OCI-LY3 (cell line): ENCODE data around the gene HTR3E.

Source experiments
- EZH2phosphoT487 ChIP-seq: fragments of 200-600 bp; shearing (Covaris generic); IDR thresholded peaks from 2 replicates; pipeline ENCODE4 v1.6.1; 2018; ENCODE audit warnings: antibody characterized with exemption, mixed run types, low read depth
- TF ChIP-seq, protein P1 (sequence below): fragments of 200-600, 300-600 bp; sonication (generic); IDR thresholded peaks from 2 replicates; pipeline ENCODE4 v1.5.1; 2014; ENCODE audit warnings: antibody characterized with exemption, low read length, low read depth

DNA sequence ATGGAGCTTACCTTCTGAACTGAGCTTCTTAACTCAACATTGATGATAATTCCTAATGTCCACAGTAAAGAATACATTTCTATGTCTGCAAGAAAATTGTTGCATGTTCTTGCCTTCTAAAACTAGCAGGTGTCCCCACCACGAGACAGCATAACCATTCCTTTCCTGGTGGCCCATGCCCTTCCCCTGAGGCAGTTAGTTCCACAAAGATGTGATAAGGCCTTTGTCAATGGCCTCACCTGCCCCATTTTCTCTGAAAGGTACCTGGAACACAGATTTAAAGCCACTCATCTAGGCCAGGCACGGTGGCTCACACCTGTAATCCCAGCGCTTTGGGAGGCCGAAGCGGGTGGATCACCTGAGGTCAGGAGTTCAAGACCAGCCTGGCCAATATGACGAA, 21.0 kb upstream of the HTR3E start:
- TF ChIP-seq, protein P1, sequence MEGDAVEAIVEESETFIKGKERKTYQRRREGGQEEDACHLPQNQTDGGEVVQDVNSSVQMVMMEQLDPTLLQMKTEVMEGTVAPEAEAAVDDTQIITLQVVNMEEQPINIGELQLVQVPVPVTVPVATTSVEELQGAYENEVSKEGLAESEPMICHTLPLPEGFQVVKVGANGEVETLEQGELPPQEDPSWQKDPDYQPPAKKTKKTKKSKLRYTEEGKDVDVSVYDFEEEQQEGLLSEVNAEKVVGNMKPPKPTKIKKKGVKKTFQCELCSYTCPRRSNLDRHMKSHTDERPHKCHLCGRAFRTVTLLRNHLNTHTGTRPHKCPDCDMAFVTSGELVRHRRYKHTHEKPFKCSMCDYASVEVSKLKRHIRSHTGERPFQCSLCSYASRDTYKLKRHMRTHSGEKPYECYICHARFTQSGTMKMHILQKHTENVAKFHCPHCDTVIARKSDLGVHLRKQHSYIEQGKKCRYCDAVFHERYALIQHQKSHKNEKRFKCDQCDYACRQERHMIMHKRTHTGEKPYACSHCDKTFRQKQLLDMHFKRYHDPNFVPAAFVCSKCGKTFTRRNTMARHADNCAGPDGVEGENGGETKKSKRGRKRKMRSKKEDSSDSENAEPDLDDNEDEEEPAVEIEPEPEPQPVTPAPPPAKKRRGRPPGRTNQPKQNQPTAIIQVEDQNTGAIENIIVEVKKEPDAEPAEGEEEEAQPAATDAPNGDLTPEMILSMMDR, result no peak
- no peak for TF ChIP-seq EZH2phosphoT487
